HG03175 (cell line): ENCODE measurements around the gene NOXRED1.

ENCODE experiments used
- ATAC-seq: cut with Tn5 transposase; IDR thresholded peaks from one replicate; pipeline ENCODE4 v1.9.1; 2021; ENCODE audit warnings: mild to moderate bottlenecking, moderate library complexity; ENCODE audit not compliant: unreplicated experiment

Gene NOXRED1

GRCh38 chr14:77409131-77409533 is 14.2 kb downstream of the NOXRED1 start:
- ATAC-seq = no peak

GRCh38 chr14:77407158-77407557 is 16.2 kb downstream of the NOXRED1 start:
- ATAC-seq = no peak

GRCh38 chr14:77406718-77407117 is 16.6 kb downstream of the NOXRED1 start:
- ATAC-seq = no peak

- ATAC-seq = no peak
Observed at GRCh38 chr14:77406086-77406485, 17.2 kb downstream of the NOXRED1 start.

GRCh38 chr14:77403768-77404167 is 19.6 kb downstream of the NOXRED1 start:
- no peak for ATAC-seq

GRCh38 chr14:77400216-77400615 is 23.1 kb downstream of the NOXRED1 start:
- ATAC-seq = no peak

- ATAC-seq = no peak
Observed at GRCh38 chr14:77390188-77390587, 33.1 kb downstream of the NOXRED1 start.

- no peak for ATAC-seq
Observed at GRCh38 chr14:77378701-77379100, 44.6 kb downstream of the NOXRED1 start.

GRCh38 chr14:77377502-77377844 is 45.9 kb downstream of the NOXRED1 start:
- ATAC-seq = peak; percentile 9

- peak; percentile 88 for ATAC-seq
Observed at GRCh38 chr14:77376771-77377501, 46.4 kb downstream of the NOXRED1 start, which contains the start of the genes SAMD15 and TMED8. Gene SAMD15 (plus strand): TSS chr14:77377379. CDS start chr14:77377419, 40 bp downstream. Gene TMED8 (minus strand): TSS chr14:77377094. CDS start chr14:77377053, 41 bp downstream.

GRCh38 chr14:77375973-77376770 is 47.2 kb downstream of the NOXRED1 start:
- ATAC-seq = peak; percentile 23

GRCh38 chr14:77375164-77375950 is 48.0 kb downstream of the NOXRED1 start:
- ATAC-seq = no peak

GRCh38 chr14:77372304-77372841 is 51.0 kb downstream of the NOXRED1 start:
- ATAC-seq = peak; percentile 19

- no peak for ATAC-seq
Observed at GRCh38 chr14:77369285-77369684, 54.0 kb downstream of the NOXRED1 start.

GRCh38 chr14:77364146-77364545 is 59.2 kb downstream of the NOXRED1 start:
- no peak for ATAC-seq

GRCh38 chr14:77359626-77360025 is 63.7 kb downstream of the NOXRED1 start:
- no peak for ATAC-seq

- ATAC-seq = no peak
Observed at GRCh38 chr14:77356899-77357298, 66.4 kb downstream of the NOXRED1 start.

GRCh38 chr14:77355811-77356210 is 67.5 kb downstream of the NOXRED1 start:
- ATAC-seq = no peak

- ATAC-seq = no peak
Observed at GRCh38 chr14:77353469-77354141, 69.7 kb downstream of the NOXRED1 start.

GRCh38 chr14:77347751-77348150 is 75.6 kb downstream of the NOXRED1 start:
- no peak for ATAC-seq
